ENCODE data around the gene PGPEP1.

Gene PGPEP1

GRCh38 chr19:18418483-18419194 is 78.2 kb downstream of the PGPEP1 start:
- Mint-ChIP-seq H3K27ac (peak overlapping the region; percentile 68), H3K27me3 (no peaks in the 10 kb centered on the region), H3K4me1 (ENCODE audit: low read depth) (peaks cover 66% of the 10 kb centered on the region), H3K4me3 (peak overlapping the region; percentile 84), H3K9me3 (ENCODE audit: low read depth) (no peaks in the 10 kb centered on the region), H3K36me3 (no peaks in the 10 kb centered on the region)

DNA sequence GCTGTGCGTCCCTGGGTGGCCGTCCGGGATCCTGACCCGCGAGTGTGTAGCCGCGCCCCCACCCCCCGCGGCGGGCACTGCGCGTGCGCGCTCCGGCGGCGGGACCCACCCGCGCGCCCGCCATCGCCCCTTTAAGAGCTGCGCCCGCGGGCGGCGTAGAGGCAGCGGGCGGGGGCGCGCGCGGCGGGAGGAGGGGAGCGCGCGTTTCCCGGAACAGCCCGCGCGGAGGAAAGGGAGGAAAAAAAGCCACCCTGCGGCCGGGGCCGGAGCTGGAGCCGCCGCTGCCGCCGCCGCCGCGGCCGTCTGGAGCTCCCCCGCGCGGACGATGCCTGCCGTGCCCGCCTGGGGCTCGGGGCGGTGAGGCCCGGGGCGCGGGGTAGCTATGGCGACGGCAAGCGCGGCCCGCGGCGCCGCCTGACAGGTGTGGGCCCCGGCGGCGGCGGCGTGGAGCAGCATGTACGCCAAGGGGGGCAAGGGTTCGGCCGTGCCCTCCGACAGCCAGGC is 78.8 kb downstream of the PGPEP1 start, which contains the start of gene SSBP4:
SSBP4 (plus strand) TSS at position 204 of the 504 bp plus-strand sequence; CDS start at position 455, 251 bp downstream.
- H3K4me1 Mint-ChIP-seq (ENCODE audit: low read depth), result peaks cover 63% of the 10 kb centered on the region
- H3K27ac Mint-ChIP-seq, result peak within 1 kb of the TSS; percentile 68
- no peaks in the 10 kb centered on the region for H3K36me3 Mint-ChIP-seq
- H3K4me3 Mint-ChIP-seq, result peak within 1 kb of the TSS; percentile 93
- no peaks in the 10 kb centered on the region for H3K27me3 Mint-ChIP-seq
- no peaks in the 10 kb centered on the region for H3K9me3 Mint-ChIP-seq (ENCODE audit: low read depth)

Measured in activated naive CD8-positive, alpha-beta T cell (primary cell).